Endothelial cell of umbilical vein (primary cell): Measurements from ENCODE around the gene C1QTNF5.

Source experiments
- CTCF ChIP-seq, 2 donors: IDR thresholded peaks; 1 replicate in 1 of 2; 2 replicates in 1 of 2; pipeline ENCODE4 v1.5.1; 2011; ENCODE audit warnings: low read length in 2 of 2, mild to moderate bottlenecking in 2 of 2, moderate library complexity in 2 of 2, control low read depth in 1 of 2, inconsistent platforms in 1 of 2, low read depth in 1 of 2; ENCODE audit not compliant: insufficient read depth in 1 of 2; ENCODE audit errors: extremely low read depth in 1 of 2
- POLR2A ChIP-seq: IDR thresholded peaks from 2 replicates; pipeline ENCODE4 v1.6.1; 2012; ENCODE audit warnings: low read depth, mild to moderate bottlenecking, control low read depth, low read length
- TF ChIP-seq, protein P1 (sequence below): IDR thresholded peaks from 2 replicates; pipeline ENCODE4 v1.6.1; 2011; ENCODE audit not compliant: insufficient read depth, insufficient read length

- TF ChIP-seq CTCF (IDR thresholded peaks at IDR 0.05; ENCODE audit: extremely low read depth in 1 of 2, insufficient read depth in 1 of 2, low read depth in 1 of 2, low read length in 2 of 2) (peak; percentile 4 to 41), POLR2A (peak; percentile 76)
- TF ChIP-seq, protein P1, sequence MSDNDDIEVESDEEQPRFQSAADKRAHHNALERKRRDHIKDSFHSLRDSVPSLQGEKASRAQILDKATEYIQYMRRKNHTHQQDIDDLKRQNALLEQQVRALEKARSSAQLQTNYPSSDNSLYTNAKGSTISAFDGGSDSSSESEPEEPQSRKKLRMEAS, result no peak
Measured at GRCh38 chr11:119307219-119307618, 33.5 kb downstream of the C1QTNF5 start.
